ENCODE results near the gene ZFYVE9. TPM values are rescaled to one million over a fixed set of nuclear protein-coding genes. Genes with fewer than 3 reads are reported as not detected.

Gene ZFYVE9
- total and polyA plus RNA-seq, 9 of the 15 experiments (the other 6 are each of a cell fraction or from before 2014, with no cell fraction given): 0.52 to 14.4 (median 8.9) TPM

DNA sequence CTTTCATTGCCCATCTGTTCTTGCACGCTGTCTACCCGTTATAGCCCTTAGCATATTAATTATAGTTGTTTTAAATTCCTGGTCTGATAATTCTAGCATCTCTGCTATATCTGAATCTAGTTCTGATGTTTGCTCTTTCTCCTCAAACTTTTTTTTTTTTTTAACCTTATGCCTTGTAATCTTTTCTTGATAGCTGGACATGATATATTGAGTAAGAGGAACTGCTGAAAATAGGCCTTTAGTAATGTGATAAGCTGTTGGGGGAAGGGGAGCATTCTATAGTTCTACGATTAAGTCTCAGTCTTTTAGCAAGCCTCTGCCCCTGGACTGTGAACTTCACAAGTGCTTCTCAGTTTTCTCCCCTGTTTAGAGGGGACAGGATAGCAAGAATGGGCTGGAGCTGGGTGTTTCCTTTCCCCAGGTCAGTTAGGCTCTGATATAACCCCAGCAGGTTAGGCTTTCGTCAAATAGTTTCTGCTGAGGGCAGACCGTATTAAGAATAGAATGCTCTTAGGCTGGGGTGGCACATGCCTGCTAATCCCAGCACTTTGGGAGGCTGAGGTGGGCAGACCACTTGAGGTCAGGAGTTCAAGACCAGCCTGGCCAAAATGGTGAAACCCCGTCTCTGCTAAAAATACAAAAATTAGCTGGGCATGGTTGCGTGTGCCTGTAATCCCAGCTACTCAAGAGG is 62.2 kb downstream of the ZFYVE9 start (continued):
- TF ChIP-seq, protein P1, sequence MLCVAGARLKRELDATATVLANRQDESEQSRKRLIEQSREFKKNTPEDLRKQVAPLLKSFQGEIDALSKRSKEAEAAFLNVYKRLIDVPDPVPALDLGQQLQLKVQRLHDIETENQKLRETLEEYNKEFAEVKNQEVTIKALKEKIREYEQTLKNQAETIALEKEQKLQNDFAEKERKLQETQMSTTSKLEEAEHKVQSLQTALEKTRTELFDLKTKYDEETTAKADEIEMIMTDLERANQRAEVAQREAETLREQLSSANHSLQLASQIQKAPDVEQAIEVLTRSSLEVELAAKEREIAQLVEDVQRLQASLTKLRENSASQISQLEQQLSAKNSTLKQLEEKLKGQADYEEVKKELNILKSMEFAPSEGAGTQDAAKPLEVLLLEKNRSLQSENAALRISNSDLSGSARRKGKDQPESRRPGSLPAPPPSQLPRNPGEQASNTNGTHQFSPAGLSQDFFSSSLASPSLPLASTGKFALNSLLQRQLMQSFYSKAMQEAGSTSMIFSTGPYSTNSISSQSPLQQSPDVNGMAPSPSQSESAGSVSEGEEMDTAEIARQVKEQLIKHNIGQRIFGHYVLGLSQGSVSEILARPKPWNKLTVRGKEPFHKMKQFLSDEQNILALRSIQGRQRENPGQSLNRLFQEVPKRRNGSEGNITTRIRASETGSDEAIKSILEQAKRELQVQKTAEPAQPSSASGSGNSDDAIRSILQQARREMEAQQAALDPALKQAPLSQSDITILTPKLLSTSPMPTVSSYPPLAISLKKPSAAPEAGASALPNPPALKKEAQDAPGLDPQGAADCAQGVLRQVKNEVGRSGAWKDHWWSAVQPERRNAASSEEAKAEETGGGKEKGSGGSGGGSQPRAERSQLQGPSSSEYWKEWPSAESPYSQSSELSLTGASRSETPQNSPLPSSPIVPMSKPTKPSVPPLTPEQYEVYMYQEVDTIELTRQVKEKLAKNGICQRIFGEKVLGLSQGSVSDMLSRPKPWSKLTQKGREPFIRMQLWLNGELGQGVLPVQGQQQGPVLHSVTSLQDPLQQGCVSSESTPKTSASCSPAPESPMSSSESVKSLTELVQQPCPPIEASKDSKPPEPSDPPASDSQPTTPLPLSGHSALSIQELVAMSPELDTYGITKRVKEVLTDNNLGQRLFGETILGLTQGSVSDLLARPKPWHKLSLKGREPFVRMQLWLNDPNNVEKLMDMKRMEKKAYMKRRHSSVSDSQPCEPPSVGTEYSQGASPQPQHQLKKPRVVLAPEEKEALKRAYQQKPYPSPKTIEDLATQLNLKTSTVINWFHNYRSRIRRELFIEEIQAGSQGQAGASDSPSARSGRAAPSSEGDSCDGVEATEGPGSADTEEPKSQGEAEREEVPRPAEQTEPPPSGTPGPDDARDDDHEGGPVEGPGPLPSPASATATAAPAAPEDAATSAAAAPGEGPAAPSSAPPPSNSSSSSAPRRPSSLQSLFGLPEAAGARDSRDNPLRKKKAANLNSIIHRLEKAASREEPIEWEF (CRISPR knock-in tag; IDR thresholded peaks at IDR 0.05): no peak
- TF ChIP-seq MCM5 (IDR thresholded peaks at IDR 0.05; ENCODE audit: low read depth) (no peak), CBX5 (IDR thresholded peaks at IDR 0.05; ENCODE audit: borderline replicate concordance, low read depth) (no peak), RAD21 (CRISPR knock-in tag; conservative IDR thresholded peaks at IDR 0.05 in 1 of 2, IDR thresholded peaks at IDR 0.05 in 1 of 2) (peak in 1 of 2 experiments; percentile 22; a peak in 1 of 4 replicates), CBX1 (IDR thresholded peaks at IDR 0.05; ENCODE audit: low read depth) (no peak), HNRNPL (IDR thresholded peaks at IDR 0.05; ENCODE audit: low read depth, low read length) (no peak), SREBF1 (IDR thresholded peaks at IDR 0.05; ENCODE audit: borderline replicate concordance, low read depth, low read length) (no peak), TCF7L2 (IDR thresholded peaks at IDR 0.05; ENCODE audit: low read depth, low read length) (no peak), HOXB6 (CRISPR knock-in tag; IDR thresholded peaks at IDR 0.05; ENCODE audit: borderline replicate concordance) (no peak), PTBP1 (IDR thresholded peaks at IDR 0.05; ENCODE audit: low read depth, low read length) (no peak), MEIS2 (IDR thresholded peaks at IDR 0.05; ENCODE audit: partially characterized antibody) (peak; percentile 95), STAT6 (CRISPR knock-in tag; IDR thresholded peaks at IDR 0.05) (no peak), ZBTB12 (CRISPR knock-in tag; IDR thresholded peaks at IDR 0.05) (no peak)
- TF ChIP-seq, protein P2, sequence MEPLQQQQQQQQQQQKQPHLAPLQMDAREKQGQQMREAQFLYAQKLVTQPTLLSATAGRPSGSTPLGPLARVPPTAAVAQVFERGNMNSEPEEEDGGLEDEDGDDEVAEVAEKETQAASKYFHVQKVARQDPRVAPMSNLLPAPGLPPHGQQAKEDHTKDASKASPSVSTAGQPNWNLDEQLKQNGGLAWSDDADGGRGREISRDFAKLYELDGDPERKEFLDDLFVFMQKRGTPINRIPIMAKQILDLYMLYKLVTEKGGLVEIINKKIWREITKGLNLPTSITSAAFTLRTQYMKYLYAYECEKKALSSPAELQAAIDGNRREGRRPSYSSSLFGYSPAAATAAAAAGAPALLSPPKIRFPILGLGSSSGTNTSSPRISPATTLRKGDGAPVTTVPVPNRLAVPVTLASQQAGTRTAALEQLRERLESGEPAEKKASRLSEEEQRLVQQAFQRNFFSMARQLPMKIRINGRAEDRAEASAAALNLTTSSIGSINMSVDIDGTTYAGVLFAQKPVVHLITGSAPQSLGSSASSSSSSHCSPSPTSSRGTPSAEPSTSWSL (CRISPR knock-in tag; IDR thresholded peaks at IDR 0.05; ENCODE audit: borderline replicate concordance): no peak

Measured in K562 (cell line).